Measurements from ENCODE around the gene OCA2.
"Not testable (repeated sequence)": the region's sequence is repeated elsewhere in the genome, so short reads cannot be mapped to it uniquely, and the experiment has no call there.

Gene OCA2

GRCh38 chr15:27722102-27722501 lies 377.0 kb downstream of the OCA2 start:
- no peak for DNase-seq (ENCODE audit: low read depth)

GRCh38 chr15:27714675-27715074 lies 384.4 kb downstream of the OCA2 start:
- DNase-seq (ENCODE audit: low read depth) = no peak

- not testable (repeated sequence) for DNase-seq (ENCODE audit: low read depth)
Measured at GRCh38 chr15:27713850-27714249, 385.3 kb downstream of the OCA2 start.

GRCh38 chr15:27707257-27707656 lies 391.9 kb downstream of the OCA2 start:
- DNase-seq (ENCODE audit: low read depth) = no peak

GRCh38 chr15:27706300-27706699 lies 392.8 kb downstream of the OCA2 start:
- no peak for DNase-seq (ENCODE audit: low read depth)

- DNase-seq (ENCODE audit: low read depth) = no peak
Measured at GRCh38 chr15:27705056-27705455, 394.1 kb downstream of the OCA2 start.
